ENCODE results near the gene RAP1GAP2.

The RAP1GAP2 gene

DNA sequence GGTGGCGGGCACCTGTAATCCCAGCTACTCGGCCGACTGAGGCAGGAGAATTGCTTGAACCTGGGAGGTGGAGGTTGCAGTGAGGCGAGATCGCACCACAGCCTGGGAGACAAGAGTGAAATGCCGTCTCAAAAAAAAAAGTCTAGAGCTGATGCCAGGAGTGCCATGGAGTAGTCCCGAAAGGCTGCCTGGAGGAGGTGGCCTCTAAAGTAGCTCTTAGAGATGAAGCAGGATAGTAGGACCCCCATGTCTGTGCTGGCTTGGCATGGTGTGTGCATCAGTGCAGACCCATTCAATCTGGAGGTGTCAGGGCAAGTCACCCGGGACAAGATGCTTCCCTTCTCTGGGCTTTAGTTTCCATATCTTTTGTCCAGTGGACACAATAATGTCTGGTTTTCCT, 6.3 kb downstream of the RAP1GAP2 start:
- no peak overlapping the region for H3K4me3 ChIP-seq (ENCODE audit: low read depth, low read length)
- no peaks in the 10 kb centered on the region for H3K9me3 ChIP-seq (ENCODE audit: control insufficient read depth, insufficient read depth, low read depth, low read length)
- no peaks in the 10 kb centered on the region for H3K36me3 ChIP-seq (ENCODE audit: control insufficient read depth in 2 of 2, insufficient read depth in 1 of 2, low read length in 2 of 2)
- ChIA-PET POLR2A (no interaction called here), CTCF (interaction anchor here (0.6 to 3.0 kb wide), 7 partner anchors 9 to 243 kb away, joined by 3 to 11 read pairs (median 3); no protein-coding TSS in a partner anchor)
- no peaks in the 10 kb centered on the region for H3K4me1 ChIP-seq (ENCODE audit: control insufficient read depth, insufficient read depth, low read length)
- no peak overlapping the region for H3K27ac ChIP-seq (ENCODE audit: extremely low read depth, low read depth, low read length)
- TF ChIP-seq KLF16 (tag by site-specific recombination; IDR thresholded peaks at IDR 0.05): no peak
- no peak for TF ChIP-seq IKZF3 (tag by site-specific recombination; IDR thresholded peaks at IDR 0.05)
- no peak for TF ChIP-seq ZNF473 (tag by site-specific recombination; IDR thresholded peaks at IDR 0.05)
- TF ChIP-seq ZNF501 (tag by site-specific recombination; IDR thresholded peaks at IDR 0.05): no peak
- no peak for TF ChIP-seq TCF7L2 (IDR thresholded peaks at IDR 0.05; ENCODE audit: borderline replicate concordance, low read depth, low read length)
- no peak for TF ChIP-seq ZNF394 (tag by site-specific recombination; IDR thresholded peaks at IDR 0.05; ENCODE audit: borderline replicate concordance)
- no peak for TF ChIP-seq TRIM28 (IDR thresholded peaks at IDR 0.05; ENCODE audit: borderline replicate concordance, low read length)
- TF ChIP-seq ZBTB1 (tag by site-specific recombination; IDR thresholded peaks at IDR 0.05): no peak
- TF ChIP-seq ZNF174 (tag by site-specific recombination; IDR thresholded peaks at IDR 0.05): no peak
- no peak for TF ChIP-seq ZNF785 (tag by site-specific recombination; IDR thresholded peaks at IDR 0.05)
- no peak for TF ChIP-seq ZNF776 (tag by site-specific recombination; IDR thresholded peaks at IDR 0.05; ENCODE audit: borderline replicate concordance)
- no peak for TF ChIP-seq ZNF560 (tag by site-specific recombination; IDR thresholded peaks at IDR 0.05; ENCODE audit: borderline replicate concordance)
- TF ChIP-seq, protein P1, sequence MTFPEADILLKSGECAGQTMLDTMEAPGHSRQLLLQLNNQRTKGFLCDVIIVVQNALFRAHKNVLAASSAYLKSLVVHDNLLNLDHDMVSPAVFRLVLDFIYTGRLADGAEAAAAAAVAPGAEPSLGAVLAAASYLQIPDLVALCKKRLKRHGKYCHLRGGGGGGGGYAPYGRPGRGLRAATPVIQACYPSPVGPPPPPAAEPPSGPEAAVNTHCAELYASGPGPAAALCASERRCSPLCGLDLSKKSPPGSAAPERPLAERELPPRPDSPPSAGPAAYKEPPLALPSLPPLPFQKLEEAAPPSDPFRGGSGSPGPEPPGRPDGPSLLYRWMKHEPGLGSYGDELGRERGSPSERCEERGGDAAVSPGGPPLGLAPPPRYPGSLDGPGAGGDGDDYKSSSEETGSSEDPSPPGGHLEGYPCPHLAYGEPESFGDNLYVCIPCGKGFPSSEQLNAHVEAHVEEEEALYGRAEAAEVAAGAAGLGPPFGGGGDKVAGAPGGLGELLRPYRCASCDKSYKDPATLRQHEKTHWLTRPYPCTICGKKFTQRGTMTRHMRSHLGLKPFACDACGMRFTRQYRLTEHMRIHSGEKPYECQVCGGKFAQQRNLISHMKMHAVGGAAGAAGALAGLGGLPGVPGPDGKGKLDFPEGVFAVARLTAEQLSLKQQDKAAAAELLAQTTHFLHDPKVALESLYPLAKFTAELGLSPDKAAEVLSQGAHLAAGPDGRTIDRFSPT (tag by site-specific recombination; IDR thresholded peaks at IDR 0.05): no peak
- no peak for TF ChIP-seq ZNF555 (tag by site-specific recombination; conservative IDR thresholded peaks at IDR 0.05)
- no peak for TF ChIP-seq ZNF843 (tag by site-specific recombination; IDR thresholded peaks at IDR 0.05)
- TF ChIP-seq ZNF132 (tag by site-specific recombination; IDR thresholded peaks at IDR 0.05; ENCODE audit: borderline replicate concordance): no peak
- no peak for TF ChIP-seq ZFP69B (tag by site-specific recombination; IDR thresholded peaks at IDR 0.05)
- TF ChIP-seq ZNF239 (tag by site-specific recombination; IDR thresholded peaks at IDR 0.05): no peak
- TF ChIP-seq, protein P2, sequence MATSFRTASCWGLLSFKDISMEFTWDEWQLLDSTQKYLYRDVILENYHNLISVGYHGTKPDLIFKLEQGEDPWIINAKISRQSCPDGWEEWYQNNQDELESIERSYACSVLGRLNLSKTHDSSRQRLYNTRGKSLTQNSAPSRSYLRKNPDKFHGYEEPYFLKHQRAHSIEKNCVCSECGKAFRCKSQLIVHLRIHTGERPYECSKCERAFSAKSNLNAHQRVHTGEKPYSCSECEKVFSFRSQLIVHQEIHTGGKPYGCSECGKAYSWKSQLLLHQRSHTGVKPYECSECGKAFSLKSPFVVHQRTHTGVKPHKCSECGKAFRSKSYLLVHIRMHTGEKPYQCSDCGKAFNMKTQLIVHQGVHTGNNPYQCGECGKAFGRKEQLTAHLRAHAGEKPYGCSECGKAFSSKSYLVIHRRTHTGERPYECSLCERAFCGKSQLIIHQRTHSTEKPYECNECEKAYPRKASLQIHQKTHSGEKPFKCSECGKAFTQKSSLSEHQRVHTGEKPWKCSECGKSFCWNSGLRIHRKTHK (tag by site-specific recombination; IDR thresholded peaks at IDR 0.05): no peak

DNA sequence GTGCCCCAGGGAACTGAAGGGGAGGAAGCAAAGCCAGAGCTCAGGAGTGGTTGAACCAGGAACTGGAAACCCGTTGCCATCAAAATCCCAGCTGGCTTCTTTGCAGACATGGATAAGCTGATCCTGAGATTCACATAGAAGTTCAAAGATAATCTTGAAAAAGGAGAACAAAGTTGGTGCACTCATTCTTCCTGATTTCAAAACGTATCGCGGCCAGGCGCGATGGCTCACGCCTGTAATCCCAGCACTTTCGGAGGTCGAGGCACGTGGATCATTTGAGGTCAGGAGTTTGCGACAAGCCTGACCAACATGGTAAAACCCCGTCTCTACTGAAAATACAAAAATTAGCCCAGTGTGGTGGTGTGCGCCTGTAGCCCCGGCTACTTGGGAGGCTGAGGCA, 7.1 kb downstream of the RAP1GAP2 start:
- Histone ChIP-seq H3K4me3 (ENCODE audit: low read depth, low read length) (no peak overlapping the region), H3K9me3 (ENCODE audit: control insufficient read depth, insufficient read depth, low read depth, low read length) (no peaks in the 10 kb centered on the region), H3K27ac (ENCODE audit: extremely low read depth, low read depth, low read length) (no peak overlapping the region), H3K4me1 (ENCODE audit: control insufficient read depth, insufficient read depth, low read length) (no peaks in the 10 kb centered on the region), H3K36me3 (ENCODE audit: control insufficient read depth in 2 of 2, insufficient read depth in 1 of 2, low read length in 2 of 2) (no peaks in the 10 kb centered on the region)
- CTCF ChIA-PET: interaction anchor here (0.6 to 3.0 kb wide), 6 partner anchors 8 to 210 kb away, joined by 3 to 11 read pairs (median 4); no protein-coding TSS in a partner anchor
- POLR2A ChIA-PET: no interaction called here
- no peak for TF ChIP-seq RBAK (tag by site-specific recombination; IDR thresholded peaks at IDR 0.05)
- no peak for TF ChIP-seq ZNF529 (tag by site-specific recombination; IDR thresholded peaks at IDR 0.05; ENCODE audit: insufficient replicate concordance)
- TF ChIP-seq ZNF544 (tag by site-specific recombination; IDR thresholded peaks at IDR 0.05): no peak
- TF ChIP-seq ZNF777 (tag by site-specific recombination; IDR thresholded peaks at IDR 0.05; ENCODE audit: borderline replicate concordance): no peak
- TF ChIP-seq ZFHX2 (tag by site-specific recombination; conservative IDR thresholded peaks at IDR 0.05): no peak
- TF ChIP-seq, protein P3, sequence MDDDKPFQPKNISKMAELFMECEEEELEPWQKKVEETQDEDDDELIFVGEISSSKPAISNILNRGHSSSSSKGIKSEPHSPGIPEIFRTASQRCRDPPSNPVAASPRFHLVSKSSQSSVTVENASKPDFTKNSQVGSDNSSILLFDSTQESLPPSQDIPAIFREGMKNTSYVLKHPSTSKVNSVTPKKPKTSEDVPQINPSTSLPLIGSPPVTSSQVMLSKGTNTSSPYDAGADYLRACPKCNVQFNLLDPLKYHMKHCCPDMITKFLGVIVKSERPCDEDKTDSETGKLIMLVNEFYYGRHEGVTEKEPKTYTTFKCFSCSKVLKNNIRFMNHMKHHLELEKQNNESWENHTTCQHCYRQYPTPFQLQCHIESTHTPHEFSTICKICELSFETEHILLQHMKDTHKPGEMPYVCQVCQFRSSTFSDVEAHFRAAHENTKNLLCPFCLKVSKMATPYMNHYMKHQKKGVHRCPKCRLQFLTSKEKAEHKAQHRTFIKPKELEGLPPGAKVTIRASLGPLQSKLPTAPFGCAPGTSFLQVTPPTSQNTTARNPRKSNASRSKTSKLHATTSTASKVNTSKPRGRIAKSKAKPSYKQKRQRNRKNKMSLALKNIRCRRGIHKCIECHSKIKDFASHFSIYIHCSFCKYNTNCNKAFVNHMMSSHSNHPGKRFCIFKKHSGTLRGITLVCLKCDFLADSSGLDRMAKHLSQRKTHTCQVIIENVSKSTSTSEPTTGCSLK (tag by site-specific recombination; IDR thresholded peaks at IDR 0.05): no peak
- no peak for TF ChIP-seq ZNF138 (tag by site-specific recombination; IDR thresholded peaks at IDR 0.05; ENCODE audit: borderline replicate concordance)
- TF ChIP-seq ZNF776 (tag by site-specific recombination; IDR thresholded peaks at IDR 0.05; ENCODE audit: borderline replicate concordance): no peak
- TF ChIP-seq ZNF510 (tag by site-specific recombination; IDR thresholded peaks at IDR 0.05; ENCODE audit: insufficient replicate concordance): no peak
- TF ChIP-seq ZNF2 (tag by site-specific recombination; IDR thresholded peaks at IDR 0.05): no peak
- TF ChIP-seq ZNF391 (tag by site-specific recombination; IDR thresholded peaks at IDR 0.05; ENCODE audit: borderline replicate concordance, low read depth): no peak
